A673 (cell line): ENCODE data around the gene FCRL6. TPM values are rescaled to one million over a fixed set of nuclear protein-coding genes. Genes with fewer than 3 reads are reported as not detected.

Experiments
- BruUV-seq: library from RNA; stranded (reverse); fragments of 400-500 nt; replicated peaks from 2 replicates; lab custom pipeline; 2021; lab: Mats Ljungman, UMichigan
- CTCF ChIA-PET: fragments of 300-600 bp; sonication (Branson Sonifier 250); formaldehyde crosslinking; loops from one replicate; lab custom pipeline; 2022; ENCODE audit warnings: antibody characterized with exemption; lab: Charles Lee
- POLR2A ChIA-PET: fragments of 300-600 bp; sonication (Branson Sonifier 250); formaldehyde crosslinking; loops from one replicate; lab custom pipeline; 2022; ENCODE audit warnings: antibody characterized with exemption; ENCODE audit not compliant: low non-redundant PET; lab: Charles Lee
- DNase-seq: peaks from one replicate; pipeline ENCODE4 v3.0.0-alpha.2; 2015; ENCODE audit warnings: low spot score
- H3K27ac ChIP-seq: fragments of 200-600 bp; sonication (generic); 2 replicates; pipeline ENCODE4 v1.5.1; 2016; ENCODE audit warnings: mixed run types, low read depth, mild to moderate bottlenecking, mixed read lengths, antibody characterized with exemption, low read length; ENCODE audit not compliant: poor library complexity, severe bottlenecking
- H3K27me3 ChIP-seq: fragments of 200-600 bp; sonication (generic); replicated peaks from 2 replicates; pipeline ENCODE4 v1.6.1; 2017; ENCODE audit warnings: mixed run types, low read depth, mild to moderate bottlenecking, mixed read lengths, antibody characterized with exemption, low read length; ENCODE audit not compliant: insufficient read depth, poor library complexity
- H3K36me3 ChIP-seq: fragments of 200-600 bp; sonication (generic); 2 replicates; pipeline ENCODE4 v1.6.1; 2016; ENCODE audit warnings: mixed run types, mild to moderate bottlenecking, mixed read lengths, antibody characterized with exemption, low read length; ENCODE audit not compliant: insufficient read depth, poor library complexity, severe bottlenecking
- H3K4me1 ChIP-seq: fragments of 200-600 bp; sonication (generic); 2 replicates; pipeline ENCODE4 v1.6.1; 2017; ENCODE audit warnings: mixed run types, mild to moderate bottlenecking, mixed read lengths, antibody characterized with exemption, low read length; ENCODE audit not compliant: insufficient read depth, poor library complexity, severe bottlenecking
- H3K4me3 ChIP-seq: fragments of 200-600 bp; sonication (generic); 2 replicates; pipeline ENCODE4 v1.5.1; 2016; ENCODE audit warnings: low read depth, mixed run types, mild to moderate bottlenecking, mixed read lengths, low read length; ENCODE audit not compliant: poor library complexity, severe bottlenecking
- H3K9me3 ChIP-seq: fragments of 200-600 bp; sonication (generic); 2 replicates; pipeline ENCODE4 v1.6.1; 2016; ENCODE audit warnings: mixed run types, low read depth, mild to moderate bottlenecking, mixed read lengths, antibody characterized with exemption, low read length; ENCODE audit not compliant: poor library complexity, severe bottlenecking
- CTCF ChIP-seq: fragments of 300-800, 200-600 bp; sonication (generic); conservative IDR thresholded peaks from 2 replicates; pipeline ENCODE4 v1.5.1; 2017; ENCODE audit warnings: low read depth, mild to moderate bottlenecking, antibody characterized with exemption, low read length, moderate library complexity, mixed read lengths
- EZH2 ChIP-seq: fragments of 200-600 bp; sonication (generic); IDR thresholded peaks from 2 replicates; pipeline ENCODE4 v1.6.1; 2017; ENCODE audit warnings: borderline replicate concordance, low read depth, mild to moderate bottlenecking, mixed read lengths, antibody characterized with exemption, low read length; ENCODE audit not compliant: poor library complexity, severe bottlenecking
- intact Hi-C: fragments of 100-400 bp; cut with micrococcal nuclease; formaldehyde crosslinking; loops from one replicate; pipeline ENCODE4 v1.10.0; 2022; ENCODE audit not compliant: unreplicated experiment
- total RNA-seq: library from RNA; stranded (reverse); gene quantifications from 2 replicates; pipeline ENCODE4 v1.2.3, GENCODE V29; 2021

The FCRL6 gene
- total RNA-seq, 1 experiment from 2014 or later, result 0.15 TPM

DNA sequence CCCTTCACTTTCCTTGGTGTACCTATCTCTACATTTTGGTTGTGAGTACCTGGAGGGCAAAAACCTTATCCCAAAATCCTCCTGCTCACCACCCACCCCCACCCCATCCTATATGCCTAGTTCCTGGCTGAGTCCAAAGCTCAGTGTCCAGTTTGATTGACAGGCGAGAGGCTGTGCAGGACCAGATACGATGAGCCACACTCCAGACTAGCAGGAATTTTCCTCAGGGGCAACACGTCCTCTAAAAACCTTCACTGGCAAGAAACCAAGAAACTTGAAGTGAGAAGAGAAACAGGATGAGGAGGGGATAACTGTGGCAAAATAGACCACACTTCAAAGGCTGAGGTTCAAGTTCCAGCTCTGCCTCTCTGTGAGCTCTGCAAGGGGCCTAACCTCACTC lies 23.4 kb downstream of the FCRL6 start:
- POLR2A ChIA-PET, result no interaction called here
- no peak for DNase-seq
- Histone ChIP-seq H3K4me1 (peaks cover 7% of the 10 kb centered on the region), H3K27me3 (no peaks in the 10 kb centered on the region), H3K4me3 (no peak overlapping the region), H3K27ac (no peak overlapping the region), H3K9me3 (no peaks in the 10 kb centered on the region), H3K36me3 (no peaks in the 10 kb centered on the region)
- CTCF ChIA-PET, result no interaction called here
- no peak for TF ChIP-seq EZH2
- TF ChIP-seq CTCF, result no peak
- intact Hi-C loops, result no loop called here
- BruUV-seq, result no TSS peak

GRCh38 chr1:159826441-159827101 lies 24.4 kb downstream of the FCRL6 start, which contains the start of gene SLAMF8:
Gene SLAMF8 (plus strand): TSS chr1:159826873. CDS start chr1:159826899, 26 bp downstream.
- no TSS peak for BruUV-seq
- POLR2A ChIA-PET, result no interaction called here

DNA sequence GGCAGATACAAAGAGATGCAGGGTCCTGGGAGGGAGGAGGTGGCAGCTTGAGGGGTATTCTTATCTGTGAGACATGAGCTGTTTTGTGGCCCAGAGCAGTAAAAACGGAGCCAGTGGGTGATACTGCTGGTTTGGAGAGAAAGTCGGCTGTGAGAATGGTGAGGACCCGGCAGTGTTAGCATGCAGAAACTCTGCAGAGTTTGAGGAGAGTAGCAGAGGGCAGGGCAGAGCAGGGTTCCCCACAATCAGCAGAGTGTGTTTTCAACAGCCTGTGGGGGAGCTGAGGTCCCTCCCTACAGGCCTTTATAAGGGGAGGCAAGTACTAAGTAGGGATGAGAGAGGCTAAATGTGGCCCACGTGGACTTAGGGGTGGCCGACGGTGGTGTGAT lies 24.9 kb downstream of the FCRL6 start:
- Histone ChIP-seq H3K4me3 (no peak overlapping the region), H3K36me3 (no peaks in the 10 kb centered on the region), H3K27me3 (no peaks in the 10 kb centered on the region), H3K9me3 (no peaks in the 10 kb centered on the region), H3K4me1 (peaks cover 21% of the 10 kb centered on the region), H3K27ac (no peak overlapping the region)
- intact Hi-C loops, result no loop called here
- no peak for TF ChIP-seq EZH2
- TF ChIP-seq CTCF, result no peak
- no TSS peak for BruUV-seq
- ChIA-PET CTCF (no interaction called here), POLR2A (no interaction called here)
- no peak for DNase-seq

More at GRCh38 chr1:159826441-159827101, 24.4 kb downstream of the FCRL6 start, which contains the start of gene SLAMF8:
- Histone ChIP-seq H3K27me3 (no peaks in the 10 kb centered on the region), H3K4me1 (peaks cover 16% of the 10 kb centered on the region), H3K9me3 (no peaks in the 10 kb centered on the region), H3K4me3 (no peak within 1 kb of the TSS), H3K36me3 (no peaks in the 10 kb centered on the region), H3K27ac (no peak within 1 kb of the TSS)
- CTCF ChIA-PET, result no interaction called here
- no peak for DNase-seq
- intact Hi-C loops, result no loop called here
- no peak for TF ChIP-seq EZH2
- TF ChIP-seq CTCF, result no peak
